PFSK-1 (cell line): Measurements from ENCODE around the gene ARHGAP42.

ENCODE experiments used
- POLR2AphosphoS5 ChIP-seq: IDR thresholded peaks from 2 replicates; pipeline ENCODE4 v1.6.1; 2012; ENCODE audit warnings: low read depth, mild to moderate bottlenecking, control low read depth, low read length, moderate library complexity
- REST ChIP-seq, 2 experiments: IDR thresholded peaks; 2 replicates each; pipeline versions ENCODE4 v1.6.1 to v1.8.0; 2011 to 2012; ENCODE audit warnings: low read depth in 2 of 2, low read length in 2 of 2, control low read depth in 1 of 2, inconsistent platforms in 1 of 2, mild to moderate bottlenecking in 1 of 2, moderate library complexity in 1 of 2; ENCODE audit not compliant: insufficient read depth in 1 of 2
- SIN3A ChIP-seq: IDR thresholded peaks from 2 replicates; pipeline ENCODE4 v1.6.1; 2012; ENCODE audit warnings: mild to moderate bottlenecking, low read length, moderate library complexity, borderline replicate concordance; ENCODE audit not compliant: insufficient read depth
- TAF1 ChIP-seq: IDR thresholded peaks from 2 replicates; pipeline ENCODE4 v1.6.1; 2012; ENCODE audit warnings: low read length, control low read depth, borderline replicate concordance; ENCODE audit not compliant: insufficient read depth

DNA sequence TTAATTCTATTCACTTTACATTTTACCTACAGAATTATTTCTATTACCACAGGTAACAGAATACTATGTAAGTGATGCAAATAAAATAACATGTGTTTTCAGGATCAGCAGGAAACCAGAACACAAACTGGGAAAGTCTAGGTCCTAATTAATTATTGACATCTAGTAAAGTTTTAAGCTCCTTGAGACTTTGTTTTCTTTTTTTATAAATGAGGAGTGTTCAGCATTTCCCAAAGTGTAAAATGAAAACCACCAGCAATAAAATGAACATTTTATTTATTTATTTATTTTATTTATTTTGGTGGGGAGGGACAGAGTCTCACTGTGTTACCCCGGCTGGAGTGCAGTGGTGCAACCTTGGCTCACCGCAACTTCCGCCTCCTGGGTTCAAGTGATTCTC lies 123.6 kb downstream of the ARHGAP42 start:
- TF ChIP-seq TAF1 (no peak), POLR2AphosphoS5 (no peak), REST (IDR thresholded peaks at IDR 0.05; ENCODE audit: insufficient read depth in 1 of 2, low read depth in 2 of 2, low read length in 2 of 2) (no peak), SIN3A (no peak)
